GM12801 (cell line): Measurements from ENCODE around the gene CDC14B.

ENCODE experiments used
- TF ChIP-seq, protein P1 (sequence below): IDR thresholded peaks from one replicate; pipeline ENCODE4 v1.5.1; 2011; ENCODE audit warnings: control low read depth; ENCODE audit not compliant: insufficient read length; ENCODE audit errors: extremely low read depth

The CDC14B gene

DNA sequence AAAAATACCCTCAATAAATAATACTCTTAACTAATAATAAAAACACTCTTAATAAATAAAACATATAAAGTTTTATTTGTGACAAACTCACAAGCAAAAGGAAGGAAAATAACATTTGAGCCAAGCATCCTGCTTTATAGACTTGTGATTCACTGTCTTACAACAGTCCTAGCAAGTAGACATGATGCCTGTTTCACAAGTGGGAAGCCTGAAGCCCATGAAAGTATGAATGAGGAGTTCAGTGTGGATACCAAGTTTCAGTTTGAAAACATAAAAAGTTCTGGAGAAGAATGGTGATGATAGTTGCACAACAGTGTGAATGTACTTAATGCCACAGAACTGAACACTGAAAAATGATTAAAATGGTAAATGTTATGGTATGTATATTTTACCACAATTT, 158.8 kb downstream of the CDC14B start:
- TF ChIP-seq, protein P1, sequence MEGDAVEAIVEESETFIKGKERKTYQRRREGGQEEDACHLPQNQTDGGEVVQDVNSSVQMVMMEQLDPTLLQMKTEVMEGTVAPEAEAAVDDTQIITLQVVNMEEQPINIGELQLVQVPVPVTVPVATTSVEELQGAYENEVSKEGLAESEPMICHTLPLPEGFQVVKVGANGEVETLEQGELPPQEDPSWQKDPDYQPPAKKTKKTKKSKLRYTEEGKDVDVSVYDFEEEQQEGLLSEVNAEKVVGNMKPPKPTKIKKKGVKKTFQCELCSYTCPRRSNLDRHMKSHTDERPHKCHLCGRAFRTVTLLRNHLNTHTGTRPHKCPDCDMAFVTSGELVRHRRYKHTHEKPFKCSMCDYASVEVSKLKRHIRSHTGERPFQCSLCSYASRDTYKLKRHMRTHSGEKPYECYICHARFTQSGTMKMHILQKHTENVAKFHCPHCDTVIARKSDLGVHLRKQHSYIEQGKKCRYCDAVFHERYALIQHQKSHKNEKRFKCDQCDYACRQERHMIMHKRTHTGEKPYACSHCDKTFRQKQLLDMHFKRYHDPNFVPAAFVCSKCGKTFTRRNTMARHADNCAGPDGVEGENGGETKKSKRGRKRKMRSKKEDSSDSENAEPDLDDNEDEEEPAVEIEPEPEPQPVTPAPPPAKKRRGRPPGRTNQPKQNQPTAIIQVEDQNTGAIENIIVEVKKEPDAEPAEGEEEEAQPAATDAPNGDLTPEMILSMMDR, result no peak

DNA sequence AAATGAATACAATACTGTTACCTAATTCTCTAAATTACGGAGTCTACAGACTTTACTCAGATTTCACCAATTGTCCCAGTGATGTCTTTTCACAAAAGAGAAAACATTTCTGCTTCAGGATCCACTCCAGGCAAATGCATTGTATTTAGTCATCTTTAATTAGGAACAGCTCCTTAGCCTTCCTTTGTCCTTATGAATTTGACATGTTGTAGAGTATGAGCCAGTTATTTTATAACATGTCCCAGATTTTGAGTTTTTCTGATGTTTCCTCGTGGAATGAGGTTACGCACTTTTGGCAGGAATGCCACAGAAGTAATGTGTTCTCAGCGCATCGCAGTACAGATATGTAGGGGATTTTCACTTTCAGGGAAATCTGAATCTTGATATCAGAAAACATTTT, 159.2 kb downstream of the CDC14B start:
- TF ChIP-seq, protein P1, result no peak

DNA sequence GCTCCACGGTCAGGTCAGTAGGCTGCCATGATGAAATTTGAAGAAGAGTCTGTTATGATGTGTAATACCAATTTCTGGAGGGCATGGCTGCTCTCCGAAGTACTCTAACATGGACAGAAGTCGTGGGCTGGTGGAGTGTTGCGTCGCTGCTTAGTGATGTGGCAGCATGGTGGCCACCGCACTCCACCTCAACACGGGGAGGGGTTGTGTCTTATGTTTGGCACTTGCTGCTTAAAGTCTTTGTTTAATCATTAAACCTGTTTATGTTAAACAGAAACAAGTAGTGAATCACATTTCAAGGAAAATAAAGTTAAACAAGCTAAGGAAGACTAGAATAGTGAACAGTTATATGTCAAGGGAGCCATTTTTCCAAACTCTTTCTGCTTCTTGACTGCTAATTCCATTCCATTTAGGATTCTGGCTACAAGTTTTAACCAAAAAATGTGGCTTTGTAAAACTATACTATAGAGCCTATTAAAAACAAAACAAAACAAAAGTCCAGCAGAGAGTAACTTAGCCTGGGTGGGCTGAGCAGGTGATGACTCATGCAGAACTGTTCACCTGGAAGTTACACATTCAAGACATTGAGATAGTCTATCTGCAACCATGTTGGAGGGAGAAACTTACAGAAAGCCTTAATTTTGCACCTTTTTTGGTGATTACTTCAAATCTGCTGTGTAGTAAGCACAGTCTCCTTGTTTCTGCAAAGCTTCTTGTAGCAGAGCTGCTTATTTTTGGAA, 160.2 kb downstream of the CDC14B start:
- TF ChIP-seq, protein P1, result no peak

DNA sequence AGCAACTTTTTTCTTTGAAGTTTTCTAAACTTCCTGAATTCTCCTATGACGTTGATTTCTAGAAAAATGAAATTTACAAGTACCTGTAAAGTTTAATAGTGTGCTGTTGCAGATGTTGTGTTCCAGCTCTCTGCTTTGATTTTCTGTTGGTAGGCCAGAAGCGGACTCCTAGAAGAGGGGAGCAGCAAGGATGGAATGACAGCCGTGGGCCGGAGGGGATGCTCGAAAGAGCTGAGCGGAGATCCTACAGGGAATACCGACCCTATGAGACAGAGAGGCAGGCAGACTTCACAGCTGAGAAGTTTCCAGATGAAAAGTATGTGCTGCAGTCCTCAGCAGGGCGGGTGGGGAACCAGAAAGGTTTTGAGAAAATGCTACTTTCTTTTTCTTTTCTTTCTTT, 161.4 kb downstream of the CDC14B start:
- TF ChIP-seq, protein P1, result no peak

DNA sequence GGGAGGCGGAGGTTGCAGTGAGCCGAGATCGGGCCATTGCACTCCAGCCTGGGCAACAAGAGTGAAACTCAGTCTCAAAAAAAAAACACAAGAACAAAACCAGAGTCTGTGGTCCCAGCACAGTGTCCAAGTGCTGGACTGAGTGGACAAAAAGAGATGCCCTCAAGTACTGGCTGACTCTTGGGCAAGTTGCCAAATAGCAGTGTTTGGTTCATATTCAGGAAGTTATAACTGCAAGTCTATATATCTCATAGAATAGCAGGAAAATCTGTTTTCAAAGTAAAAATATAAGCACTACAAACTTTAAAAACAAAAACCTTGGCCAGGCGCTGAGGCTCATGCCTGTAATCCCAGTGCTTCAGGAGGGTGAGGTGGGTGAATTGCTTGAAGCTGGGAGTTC, 162.4 kb downstream of the CDC14B start:
- TF ChIP-seq, protein P1, result no peak

DNA sequence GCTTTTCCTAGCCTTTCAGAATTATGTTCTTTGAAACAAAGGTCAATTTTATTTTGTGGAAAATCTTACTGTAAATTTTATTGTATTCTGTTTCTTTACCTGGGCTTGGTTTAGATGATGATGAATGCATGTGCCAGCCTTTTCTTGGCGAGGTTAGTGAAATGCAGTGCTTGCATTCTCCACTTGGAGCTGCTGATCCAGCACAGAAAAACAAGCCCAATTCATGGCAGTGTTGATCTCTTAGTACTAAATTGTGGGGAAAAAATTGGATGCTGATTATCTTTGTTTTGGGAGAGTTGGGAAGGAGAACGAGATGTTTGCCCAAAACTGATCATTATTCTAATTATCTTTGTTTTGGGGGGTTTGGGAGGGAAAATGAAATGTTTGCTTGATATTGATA, 166.0 kb downstream of the CDC14B start:
- TF ChIP-seq, protein P1, result no peak

DNA sequence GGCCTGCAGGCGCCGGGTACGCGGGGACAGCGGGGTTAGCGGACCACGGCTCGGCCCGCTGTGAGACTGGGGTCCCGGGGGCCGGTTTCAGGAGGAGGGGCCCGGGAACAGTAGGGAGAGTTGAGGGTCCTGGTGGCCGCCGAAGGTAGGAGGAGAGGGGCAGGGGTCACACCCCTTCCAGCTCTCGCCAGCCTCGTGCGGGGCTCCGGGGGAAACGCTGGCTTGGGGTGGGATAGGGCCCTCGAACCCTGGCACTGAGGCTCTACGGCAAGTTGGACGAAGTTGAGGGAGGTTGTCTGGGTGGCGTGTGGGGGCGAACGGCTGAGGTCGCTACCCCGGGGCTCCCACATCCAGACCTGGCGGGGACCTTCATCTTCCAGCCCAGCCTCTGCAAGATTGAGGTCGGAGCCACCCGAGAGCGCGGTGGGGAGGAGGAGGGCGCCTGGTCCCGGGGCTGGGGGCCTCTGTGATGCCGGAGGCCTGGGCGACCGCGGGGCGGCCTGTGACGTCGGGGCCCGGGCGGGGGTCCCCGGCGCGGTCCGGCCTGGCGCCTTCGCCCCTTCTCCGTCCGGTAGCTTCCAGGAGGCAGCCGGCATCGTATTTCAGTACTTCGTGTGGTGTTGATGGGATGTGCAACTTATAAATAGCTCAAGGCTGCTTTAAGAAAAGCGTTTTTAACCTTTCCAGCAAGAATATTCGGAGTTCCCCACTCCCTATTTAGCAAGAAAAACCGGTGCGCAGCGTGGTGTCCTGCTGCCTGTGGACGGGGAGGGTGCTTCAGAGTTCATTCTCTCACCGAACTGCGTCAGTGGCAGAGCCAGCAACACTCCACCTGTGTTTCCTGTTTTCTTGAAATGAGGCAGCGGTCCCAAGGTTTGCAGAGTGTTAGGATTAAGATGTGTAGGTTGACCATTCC, 168.8 kb downstream of the CDC14B start:
- TF ChIP-seq, protein P1, result no peak
